Esophagus muscularis mucosa (tissue), 3 donors: ENCODE measurements around the gene PAQR4.

Experiments used
- POLR2A ChIP-seq: fragments of 450-650 bp; IDR thresholded peaks from one replicate; pipeline ENCODE4 v1.6.1; 2017; ENCODE audit warnings: antibody characterized with exemption, moderate library complexity, mild to moderate bottlenecking, low read depth
- TF ChIP-seq, protein P1 (sequence below), 3 experiments: fragments of 200-600 bp in 2 of 3; fragments of 450-650 bp in 1 of 3; sonication (generic) in 2 of 3; IDR thresholded peaks; one replicate each; pipeline ENCODE4 v1.5.1; 2017 to 2019; ENCODE audit warnings: antibody characterized with exemption in 3 of 3, mild to moderate bottlenecking in 2 of 3, moderate library complexity in 1 of 3

DNA sequence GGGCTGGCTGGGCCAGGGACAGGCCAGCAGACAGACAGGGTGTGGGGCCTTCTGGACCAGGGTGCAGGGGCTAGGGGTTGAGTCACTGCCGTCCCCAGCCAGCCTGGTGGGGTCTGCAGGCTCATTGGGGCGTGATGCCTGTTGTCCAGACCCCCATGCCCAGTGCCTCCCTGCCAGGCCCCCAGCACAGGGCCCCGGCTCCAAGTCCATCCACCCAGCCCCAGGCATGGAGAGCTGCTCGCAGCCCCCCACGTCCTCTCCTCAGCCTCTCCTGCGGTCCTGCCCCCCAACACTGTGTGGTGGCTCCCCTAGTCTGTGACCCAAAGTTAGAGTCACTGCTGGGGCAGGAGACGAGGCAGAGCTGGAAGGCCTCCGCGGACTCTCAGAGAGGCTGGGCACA, 18.1 kb downstream of the PAQR4 start:
- TF ChIP-seq, protein P1, sequence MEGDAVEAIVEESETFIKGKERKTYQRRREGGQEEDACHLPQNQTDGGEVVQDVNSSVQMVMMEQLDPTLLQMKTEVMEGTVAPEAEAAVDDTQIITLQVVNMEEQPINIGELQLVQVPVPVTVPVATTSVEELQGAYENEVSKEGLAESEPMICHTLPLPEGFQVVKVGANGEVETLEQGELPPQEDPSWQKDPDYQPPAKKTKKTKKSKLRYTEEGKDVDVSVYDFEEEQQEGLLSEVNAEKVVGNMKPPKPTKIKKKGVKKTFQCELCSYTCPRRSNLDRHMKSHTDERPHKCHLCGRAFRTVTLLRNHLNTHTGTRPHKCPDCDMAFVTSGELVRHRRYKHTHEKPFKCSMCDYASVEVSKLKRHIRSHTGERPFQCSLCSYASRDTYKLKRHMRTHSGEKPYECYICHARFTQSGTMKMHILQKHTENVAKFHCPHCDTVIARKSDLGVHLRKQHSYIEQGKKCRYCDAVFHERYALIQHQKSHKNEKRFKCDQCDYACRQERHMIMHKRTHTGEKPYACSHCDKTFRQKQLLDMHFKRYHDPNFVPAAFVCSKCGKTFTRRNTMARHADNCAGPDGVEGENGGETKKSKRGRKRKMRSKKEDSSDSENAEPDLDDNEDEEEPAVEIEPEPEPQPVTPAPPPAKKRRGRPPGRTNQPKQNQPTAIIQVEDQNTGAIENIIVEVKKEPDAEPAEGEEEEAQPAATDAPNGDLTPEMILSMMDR (IDR thresholded peaks at IDR 0.05), result no peak
- TF ChIP-seq POLR2A, result no peak
